Stimulated activated CD4-positive, alpha-beta T cell treated with anti-CD3 and anti-CD28 coated beads, Interleukin-15, amount 100 ng/mL, for 48 hours (primary cell): ENCODE data around the gene FLT1.

Source experiments
- DNase-seq, 2 donors: peaks; one replicate each; pipeline ENCODE4 v3.0.0-alpha.2; 2020; ENCODE audit warnings: low read depth in 2 of 2

The FLT1 gene

DNA sequence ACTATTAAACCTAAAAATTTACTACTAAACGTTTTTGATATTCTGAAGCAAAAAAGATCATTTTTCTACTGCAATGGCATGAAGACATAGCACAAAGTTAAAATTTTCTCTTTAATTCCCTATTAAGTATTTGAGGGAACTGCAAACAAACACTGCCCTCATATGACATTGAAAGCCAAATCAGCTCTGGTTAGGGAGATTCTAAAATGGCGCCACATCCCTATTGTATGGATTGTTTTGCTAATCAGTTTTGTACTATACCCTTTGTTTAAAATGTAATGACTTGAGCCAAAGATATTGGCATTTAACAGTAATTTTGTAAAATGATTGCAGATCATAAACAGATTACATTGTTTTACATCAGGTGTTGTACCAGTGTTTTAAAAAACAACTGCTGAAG lies 65.8 kb downstream of the FLT1 start:
- DNase-seq: no peak

- no peak for DNase-seq
Observed at GRCh38 chr13:28426381-28426780, 68.5 kb downstream of the FLT1 start.

GRCh38 chr13:28425793-28426192 lies 69.1 kb downstream of the FLT1 start:
- no peak for DNase-seq

- DNase-seq: no peak
Observed at GRCh38 chr13:28424541-28424940, 70.4 kb downstream of the FLT1 start.

- no peak for DNase-seq
Observed at GRCh38 chr13:28423010-28423409, 71.9 kb downstream of the FLT1 start.

DNA sequence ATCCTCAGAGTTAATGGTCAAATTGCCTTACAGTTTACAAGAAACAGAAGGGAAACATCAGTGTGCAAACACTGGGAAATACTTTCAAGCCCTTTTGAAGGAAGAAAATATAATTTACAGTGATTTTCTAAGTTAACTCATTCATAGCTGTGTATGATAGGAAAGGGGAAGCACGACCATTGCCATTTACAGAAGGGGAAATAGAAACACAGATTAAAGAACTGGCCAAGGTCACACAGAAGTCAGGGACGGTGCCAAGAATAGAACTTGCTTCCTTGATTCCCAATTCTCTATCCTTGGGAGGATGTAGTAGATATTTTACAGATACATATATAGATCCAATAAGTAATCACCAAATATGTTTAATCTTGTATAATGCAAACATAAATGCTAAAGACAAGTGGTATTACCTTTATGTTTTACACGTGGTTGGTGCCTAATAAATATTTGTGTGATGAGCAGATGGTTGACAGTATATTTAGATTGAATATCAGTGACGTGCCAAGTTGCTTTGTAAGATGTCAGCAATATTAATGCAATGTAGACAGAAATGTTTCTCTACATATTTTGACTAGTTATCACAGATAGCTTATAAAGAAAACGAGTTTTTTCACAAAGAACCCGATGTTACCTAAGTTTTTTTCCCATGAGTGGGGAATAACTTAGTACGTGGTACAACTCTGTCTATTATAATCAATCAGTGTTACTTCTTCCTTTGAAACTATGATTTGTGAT lies 73.1 kb downstream of the FLT1 start:
- no peak for DNase-seq

- DNase-seq: no peak
Observed at GRCh38 chr13:28420704-28421103, 74.2 kb downstream of the FLT1 start.

- DNase-seq: no peak
Observed at GRCh38 chr13:28415994-28416421, 78.9 kb downstream of the FLT1 start.

DNA sequence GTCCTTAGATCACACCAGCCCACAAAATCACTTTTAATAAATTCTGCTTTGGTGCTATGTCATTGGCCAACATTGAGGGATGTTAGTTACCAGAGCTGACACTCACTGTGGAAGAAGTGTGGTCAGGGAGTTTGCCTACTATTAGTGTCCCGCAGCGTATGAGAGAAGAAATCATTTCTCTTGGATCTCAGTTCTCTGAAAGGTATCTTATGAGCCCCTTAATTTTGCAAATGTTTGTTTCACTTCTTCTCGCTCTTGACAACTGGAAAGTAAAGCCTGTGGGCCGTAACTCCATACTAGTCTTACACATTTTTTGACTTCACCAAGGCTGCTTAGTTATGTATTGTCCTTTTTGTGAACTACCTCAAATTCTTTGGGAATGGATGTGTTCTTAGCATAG lies 80.9 kb downstream of the FLT1 start:
- DNase-seq: no peak

DNA sequence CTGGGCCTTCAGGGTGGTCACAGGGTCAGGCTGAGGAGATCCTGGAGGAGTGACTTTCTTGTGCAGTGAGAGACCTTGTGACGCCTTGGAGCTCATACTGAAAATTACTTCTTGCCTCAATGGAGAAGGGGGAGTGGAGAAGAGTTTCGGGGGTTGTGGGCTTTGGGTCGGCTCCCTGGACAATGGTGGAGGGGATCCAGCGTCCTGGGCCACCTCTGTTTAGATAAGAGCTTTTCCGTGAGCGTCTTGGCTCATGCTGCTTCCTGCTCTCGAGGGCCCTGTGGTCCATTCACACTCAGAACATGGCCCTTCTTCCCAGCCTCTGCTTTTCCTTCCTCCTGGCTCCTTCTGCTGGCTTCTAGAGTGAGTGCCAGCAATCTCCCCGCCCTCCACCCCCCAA lies 81.9 kb downstream of the FLT1 start:
- no peak for DNase-seq

GRCh38 chr13:28411831-28412353 lies 83.0 kb downstream of the FLT1 start:
- no peak for DNase-seq

GRCh38 chr13:28410096-28410495 lies 84.8 kb downstream of the FLT1 start:
- DNase-seq: no peak

- no peak for DNase-seq
Observed at GRCh38 chr13:28409648-28410047, 85.3 kb downstream of the FLT1 start.

- DNase-seq: no peak
Observed at GRCh38 chr13:28408863-28409262, 86.1 kb downstream of the FLT1 start.

GRCh38 chr13:28408235-28408848 lies 86.6 kb downstream of the FLT1 start:
- no peak for DNase-seq

DNA sequence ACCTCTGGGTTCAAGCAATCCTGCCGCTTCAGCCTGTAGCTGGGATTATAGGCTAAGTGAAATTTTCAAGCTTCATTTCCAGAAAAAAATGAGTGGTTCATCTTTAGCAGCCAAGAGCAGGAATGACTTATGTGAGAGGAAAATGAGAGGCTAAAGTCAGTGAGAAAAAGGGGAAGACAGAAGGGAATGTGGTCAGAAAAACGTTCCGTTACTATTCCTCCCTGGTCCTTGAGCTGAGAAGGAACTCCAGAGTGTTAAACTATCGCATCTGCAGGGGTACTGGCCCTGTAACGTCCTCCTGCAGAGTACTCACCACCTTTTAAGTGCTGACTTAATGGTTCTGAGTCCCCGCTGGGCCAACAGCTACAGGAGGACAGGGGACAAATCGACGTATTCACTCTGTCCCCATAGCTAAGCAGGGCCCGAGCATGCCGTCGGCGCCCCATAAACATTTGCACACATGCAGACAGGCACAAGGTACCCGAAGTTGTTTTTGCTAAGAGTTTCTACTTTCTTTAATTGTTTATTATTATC lies 88.1 kb downstream of the FLT1 start:
- DNase-seq: no peak

GRCh38 chr13:28402057-28402381 lies 92.9 kb downstream of the FLT1 start:
- DNase-seq: no peak

DNA sequence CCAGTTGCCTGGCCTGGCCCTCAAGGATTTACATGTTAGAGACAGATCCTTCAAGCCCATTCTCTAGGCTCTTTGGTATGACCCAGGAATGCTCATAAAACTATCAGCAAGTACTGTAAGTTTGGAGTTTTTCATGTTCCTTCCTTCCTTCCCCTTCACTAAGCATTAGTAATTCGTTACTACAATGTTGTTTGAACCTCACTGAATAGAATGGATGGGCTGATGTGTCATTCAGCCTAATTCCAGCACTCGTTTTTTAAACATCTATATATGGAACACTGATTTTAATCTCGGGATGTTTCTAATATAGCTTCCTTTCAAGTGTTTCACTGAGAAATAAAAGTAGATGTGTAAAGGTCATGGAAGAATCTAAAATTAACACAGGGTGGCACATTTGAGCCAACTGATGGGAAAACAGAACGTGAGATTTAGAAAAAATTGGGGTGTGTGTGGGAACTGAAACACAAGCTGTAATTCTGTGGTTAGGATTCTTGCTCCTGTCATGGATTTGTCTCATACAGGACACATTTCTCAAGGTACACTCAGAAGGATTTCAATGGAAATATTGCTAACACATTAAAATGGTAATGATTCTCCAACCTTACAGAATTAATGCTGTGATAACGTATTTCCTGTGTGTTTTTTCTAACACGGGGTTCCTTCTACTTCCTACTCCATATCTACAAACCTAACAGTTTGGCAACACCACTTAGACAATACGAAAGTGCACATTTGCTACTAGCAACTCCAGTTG lies 93.4 kb downstream of the FLT1 start:
- DNase-seq: no peak

GRCh38 chr13:28396053-28396452 lies 98.9 kb downstream of the FLT1 start:
- DNase-seq: no peak

DNA sequence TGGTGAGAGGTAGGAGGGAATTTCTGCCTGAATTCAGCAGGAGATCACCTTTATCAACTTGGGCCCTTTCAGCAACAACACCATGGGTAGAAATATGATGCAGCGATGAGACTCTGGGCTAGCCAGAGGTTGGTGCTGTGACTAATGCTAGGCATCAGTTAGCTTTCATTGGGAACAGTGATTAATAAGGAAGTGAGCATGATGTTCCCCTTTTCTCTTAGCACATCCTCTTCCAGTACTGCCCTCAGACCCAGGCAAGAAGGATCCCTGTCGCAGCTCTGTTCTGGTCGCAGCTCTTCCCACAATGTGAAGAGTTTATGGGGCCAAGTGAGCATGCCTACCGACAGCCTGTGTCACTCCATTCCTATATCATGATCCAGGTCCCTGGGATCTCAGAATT lies 100.5 kb downstream of the FLT1 start:
- DNase-seq: no peak

DNA sequence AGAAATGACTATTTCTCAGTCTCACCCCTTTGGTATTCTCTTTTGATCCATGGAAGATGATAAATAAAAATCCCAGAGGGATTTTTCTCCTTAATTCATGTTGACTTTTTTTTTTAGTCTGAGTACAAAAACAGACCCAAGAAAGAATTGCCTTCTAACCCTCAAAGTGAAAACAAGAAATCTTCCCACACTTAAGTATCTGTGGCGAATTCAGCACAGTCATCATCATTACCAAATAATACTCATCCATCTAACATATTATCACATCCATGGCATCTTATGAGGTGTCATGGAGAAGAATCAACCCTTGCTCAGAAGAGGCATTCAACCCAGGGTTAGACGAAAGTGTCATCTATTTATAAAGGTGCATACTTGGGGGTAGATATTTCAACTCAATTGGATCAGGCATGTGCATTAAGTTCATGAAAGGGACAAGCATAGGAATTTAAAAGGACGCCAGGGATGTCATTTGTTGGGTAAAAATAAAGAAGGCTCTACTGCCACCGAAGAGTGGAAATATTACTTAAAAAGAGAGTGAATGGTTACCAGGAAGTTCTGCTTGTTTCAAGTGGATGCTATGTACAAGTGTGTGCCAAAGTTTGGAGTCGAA lies 101.9 kb downstream of the FLT1 start:
- no peak for DNase-seq

- no peak for DNase-seq
Observed at GRCh38 chr13:28392428-28392827, 102.5 kb downstream of the FLT1 start.
